Ishikawa (cell line): ENCODE measurements around the gene CNTNAP2.

Experiments used
- CREB1 ChIP-seq: IDR thresholded peaks from 2 replicates; pipeline ENCODE4 v1.6.1; 2012; ENCODE audit warnings: low read depth
- EGR1 ChIP-seq: IDR thresholded peaks from 2 replicates; pipeline ENCODE4 v1.6.1; 2012
- EP300 ChIP-seq: IDR thresholded peaks from 2 replicates; pipeline ENCODE4 v1.6.1; 2012; ENCODE audit warnings: borderline replicate concordance
- NFIC ChIP-seq: IDR thresholded peaks from 2 replicates; pipeline ENCODE4 v1.6.1; 2012
- RAD21 ChIP-seq: IDR thresholded peaks from 2 replicates; pipeline ENCODE4 v1.6.1; 2012; ENCODE audit warnings: low read depth
- TAF1 ChIP-seq: IDR thresholded peaks from 2 replicates; pipeline ENCODE4 v1.6.1; 2012; ENCODE audit warnings: low read depth, mild to moderate bottlenecking
- TCF12 ChIP-seq: IDR thresholded peaks from 2 replicates; pipeline ENCODE4 v1.6.1; 2012; ENCODE audit warnings: low read depth
- YY1 ChIP-seq: IDR thresholded peaks from 2 replicates; pipeline ENCODE4 v1.6.1; 2012; ENCODE audit warnings: low read depth
- ZBTB7A ChIP-seq: IDR thresholded peaks from 2 replicates; pipeline ENCODE4 v1.6.1; 2012; ENCODE audit warnings: low read depth
- TF ChIP-seq, protein P1 (sequence below): IDR thresholded peaks from 2 replicates; pipeline ENCODE4 v1.6.1; 2012; ENCODE audit warnings: low read depth, mild to moderate bottlenecking
- TF ChIP-seq, protein P2 (sequence below): IDR thresholded peaks from 2 replicates; pipeline ENCODE4 v1.6.1; 2012

DNA sequence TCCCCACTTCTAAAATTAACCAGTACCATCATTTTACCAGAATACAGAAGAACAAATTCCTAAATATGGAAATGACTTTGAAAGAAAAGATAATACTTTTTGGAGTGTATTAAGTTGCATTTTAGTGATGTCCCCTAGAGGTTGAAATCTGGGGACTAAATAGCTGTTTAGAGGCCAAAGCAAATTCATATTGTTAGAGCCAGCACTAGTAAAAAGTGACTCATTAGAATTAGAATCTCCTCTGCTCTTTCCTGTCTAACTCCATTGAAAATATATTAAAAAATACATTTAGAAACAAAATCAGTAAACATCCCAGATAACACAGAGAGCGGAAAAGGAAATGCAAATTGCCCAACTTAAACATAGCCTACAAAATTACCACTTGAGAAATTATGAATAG, 1284.3 kb downstream of the CNTNAP2 start:
- TF ChIP-seq TCF12 (no peak), ZBTB7A (no peak), TAF1 (no peak), CREB1 (no peak), EP300 (no peak), RAD21 (no peak), NFIC (no peak), EGR1 (no peak), YY1 (no peak)
- TF ChIP-seq, protein P1, sequence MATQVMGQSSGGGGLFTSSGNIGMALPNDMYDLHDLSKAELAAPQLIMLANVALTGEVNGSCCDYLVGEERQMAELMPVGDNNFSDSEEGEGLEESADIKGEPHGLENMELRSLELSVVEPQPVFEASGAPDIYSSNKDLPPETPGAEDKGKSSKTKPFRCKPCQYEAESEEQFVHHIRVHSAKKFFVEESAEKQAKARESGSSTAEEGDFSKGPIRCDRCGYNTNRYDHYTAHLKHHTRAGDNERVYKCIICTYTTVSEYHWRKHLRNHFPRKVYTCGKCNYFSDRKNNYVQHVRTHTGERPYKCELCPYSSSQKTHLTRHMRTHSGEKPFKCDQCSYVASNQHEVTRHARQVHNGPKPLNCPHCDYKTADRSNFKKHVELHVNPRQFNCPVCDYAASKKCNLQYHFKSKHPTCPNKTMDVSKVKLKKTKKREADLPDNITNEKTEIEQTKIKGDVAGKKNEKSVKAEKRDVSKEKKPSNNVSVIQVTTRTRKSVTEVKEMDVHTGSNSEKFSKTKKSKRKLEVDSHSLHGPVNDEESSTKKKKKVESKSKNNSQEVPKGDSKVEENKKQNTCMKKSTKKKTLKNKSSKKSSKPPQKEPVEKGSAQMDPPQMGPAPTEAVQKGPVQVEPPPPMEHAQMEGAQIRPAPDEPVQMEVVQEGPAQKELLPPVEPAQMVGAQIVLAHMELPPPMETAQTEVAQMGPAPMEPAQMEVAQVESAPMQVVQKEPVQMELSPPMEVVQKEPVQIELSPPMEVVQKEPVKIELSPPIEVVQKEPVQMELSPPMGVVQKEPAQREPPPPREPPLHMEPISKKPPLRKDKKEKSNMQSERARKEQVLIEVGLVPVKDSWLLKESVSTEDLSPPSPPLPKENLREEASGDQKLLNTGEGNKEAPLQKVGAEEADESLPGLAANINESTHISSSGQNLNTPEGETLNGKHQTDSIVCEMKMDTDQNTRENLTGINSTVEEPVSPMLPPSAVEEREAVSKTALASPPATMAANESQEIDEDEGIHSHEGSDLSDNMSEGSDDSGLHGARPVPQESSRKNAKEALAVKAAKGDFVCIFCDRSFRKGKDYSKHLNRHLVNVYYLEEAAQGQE = no peak
- TF ChIP-seq, protein P2, sequence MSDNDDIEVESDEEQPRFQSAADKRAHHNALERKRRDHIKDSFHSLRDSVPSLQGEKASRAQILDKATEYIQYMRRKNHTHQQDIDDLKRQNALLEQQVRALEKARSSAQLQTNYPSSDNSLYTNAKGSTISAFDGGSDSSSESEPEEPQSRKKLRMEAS = no peak
